K562 (cell line): ENCODE data around the gene HRNR. TPM values are rescaled to one million over a fixed set of nuclear protein-coding genes. Genes with fewer than 3 reads are reported as not detected.

Experiments used
- ATAC-seq: fragments of 200-7000 bp; cut with Tn5 transposase; 3 replicates; pipeline ENCODE4 v1.9.1; 2020; ENCODE audit warnings: moderate library complexity
- BruUV-seq: library from RNA; stranded (reverse); fragments of 400-500 nt; replicated peaks from 2 replicates; lab custom pipeline; 2021; lab: Mats Ljungman, UMichigan
- CTCF ChIA-PET: fragments of 300-600 bp; formaldehyde crosslinking; extraction: SDS; loops from one replicate; lab custom pipeline; 2021; ENCODE audit warnings: low intra/inter-chr PET ratio; lab: Yijun Ruan, JAX
- POLR2A ChIA-PET: fragments of 300-600, 350-650 bp; sonication (Branson Sonifier 250); formaldehyde crosslinking; extraction: SDS; loops from one replicate; lab custom pipeline; 2021; ENCODE audit warnings: antibody characterized with exemption, inconsistent platforms; lab: Yijun Ruan, JAX
- DNase-seq, 4 experiments: peaks; one replicate each; pipeline versions ENCODE4 v3.0.0 to v3.0.0-alpha.2; 2011 to 2018; ENCODE audit warnings: low spot score in 3 of 4, mixed read lengths in 3 of 4; ENCODE audit errors: extremely low read depth in 1 of 4
- FAIRE-seq: peaks from 2 replicates; lab custom pipeline; 2011; peaks lifted over from hg19 to GRCh38; lab: Jason Lieb, UNC
- H2AFZ ChIP-seq: 2 replicates; pipeline ENCODE4 v1.6.0; 2011; ENCODE audit warnings: low read depth, low read length, control low read depth, inconsistent platforms
- H3K27ac ChIP-seq: fragments of 200-600 bp; 3 replicates; pipeline ENCODE4 v1.8.0; 2011; ENCODE audit warnings: low read depth, mild to moderate bottlenecking, control low read depth, inconsistent platforms, low read length, moderate library complexity, mixed read lengths; ENCODE audit errors: extremely low read depth
- H3K27me3 ChIP-seq, 2 experiments: fragments of 300-600 bp in 1 of 2; 2 replicates in 1 of 2; 3 replicates in 1 of 2; pipeline versions ENCODE4 v1.6.0 to v1.8.0; 2011; ENCODE audit warnings: inconsistent platforms in 2 of 2, low read length in 2 of 2, mild to moderate bottlenecking in 1 of 2, mixed read lengths in 1 of 2, moderate library complexity in 1 of 2; ENCODE audit not compliant: control insufficient read depth in 2 of 2, insufficient read depth in 2 of 2
- H3K36me3 ChIP-seq: fragments of 300-600 bp; 3 replicates; pipeline ENCODE4 v1.8.0; 2011; ENCODE audit warnings: mild to moderate bottlenecking, low read length, inconsistent platforms; ENCODE audit not compliant: control insufficient read depth, insufficient read depth
- H3K4me1 ChIP-seq, 2 experiments: fragments of 200-600 bp in 1 of 2; replicated peaks in 1 of 2; 2 replicates in 1 of 2; 3 replicates in 1 of 2; pipeline versions ENCODE4 v1.5.1 to v1.8.0; 2011; ENCODE audit warnings: inconsistent platforms in 2 of 2, low read length in 2 of 2, mild to moderate bottlenecking in 1 of 2, mixed read lengths in 1 of 2, moderate library complexity in 1 of 2; ENCODE audit not compliant: control insufficient read depth in 2 of 2, insufficient read depth in 2 of 2
- H3K4me2 ChIP-seq: 2 replicates; pipeline ENCODE4 v1.6.1; 2011; ENCODE audit warnings: low read length, control low read depth, inconsistent platforms, mixed read lengths; ENCODE audit not compliant: insufficient read depth
- H3K4me3 ChIP-seq: fragments of 200-600 bp; sonication (generic), shearing (Covaris generic); 2 replicates; pipeline ENCODE4 v1.5.1; 2016; ENCODE audit warnings: control low read depth, inconsistent platforms
- H3K79me2 ChIP-seq: fragments of 200-600 bp; 3 replicates; pipeline ENCODE4 v1.8.0; 2011; ENCODE audit warnings: low read length, inconsistent platforms; ENCODE audit not compliant: control insufficient read depth, insufficient read depth
- H3K9ac ChIP-seq, 2 experiments: 2 replicates each; pipeline versions ENCODE4 v1.6.0 to v1.6.1; 2011; ENCODE audit warnings: low read depth in 2 of 2, low read length in 2 of 2, control low read depth in 1 of 2, inconsistent platforms in 1 of 2, mild to moderate bottlenecking in 1 of 2, mixed read lengths in 1 of 2; ENCODE audit not compliant: insufficient read depth in 1 of 2
- H3K9me1 ChIP-seq: one replicate; pipeline ENCODE4 v1.6.0; 2011; ENCODE audit warnings: inconsistent platforms, mild to moderate bottlenecking, low read length, moderate library complexity; ENCODE audit not compliant: control insufficient read depth, insufficient read depth
- H3K9me3 ChIP-seq: replicated peaks from 2 replicates; pipeline ENCODE4 v1.5.1; 2011; ENCODE audit warnings: low read depth, low read length, inconsistent platforms; ENCODE audit not compliant: control insufficient read depth, insufficient read depth
- H4K20me1 ChIP-seq: replicated peaks from 2 replicates; pipeline ENCODE4 v1.6.1; 2011; ENCODE audit warnings: low read length, inconsistent platforms, mixed read lengths; ENCODE audit not compliant: control insufficient read depth, insufficient read depth
- HSF4 ChIP-seq: fragments of 250-450 bp; sonication (Bioruptor Pico); IDR thresholded peaks from 2 replicates; pipeline ENCODE4 v2.1.2; 2022; ENCODE audit warnings: mild to moderate bottlenecking, moderate library complexity, borderline replicate concordance
- WGBS: fragments of 100-300 bp; shearing (Covaris generic); methylation state at CpG from one replicate; pipeline ENCODE4 v1.1.6; 2016; ENCODE audit warnings: low coverage, mixed read lengths; ENCODE audit not compliant: insufficient coverage; ENCODE audit errors: missing lambda C conversion rate; 5-methylcytosine and 5-hydroxymethylcytosine counted together
- in situ Hi-C: fragments of 300-500 bp; cut with MboI; formaldehyde crosslinking; loops from 4 replicates; pipeline ENCODE4 v1.15.0; 2018; ENCODE audit warnings: inconsistent platforms, mixed read lengths
- intact Hi-C: fragments of 100-400 bp; cut with micrococcal nuclease; formaldehyde crosslinking; loops from 2 replicates; pipeline ENCODE4 v1.14.2; 2022
- polyA plus RNA-seq, 8 experiments: library from polyadenylated mRNA; depleted of rRNA in 4 of 8; stranded (reverse) in 5 of 8; unstranded in 3 of 8; fragments of >200 nt; fragmentation: Nextera tagmentation in 2 of 8; fragmentation: Illumina TruSeq in 1 of 8; extraction: Ambion mirVana in 2 of 8; extraction: Trizol in 1 of 8; gene quantifications; 2 replicates each; pipeline versions ENCODE4 v1.2.1 to v1.2.3, GENCODE V29; 2011 to 2014; ENCODE audit warnings: inconsistent platforms in 1 of 8, missing spikeins in 1 of 8
- total RNA-seq, 7 experiments: library from RNA; depleted of rRNA in 6 of 7; stranded (reverse); fragments of >200 nt in 6 of 7; fragmentation: Illumina TruSeq in 2 of 7; extraction: Trizol in 2 of 7; gene quantifications; 2 replicates each; pipeline versions ENCODE4 v1.2.1 to v1.2.3, GENCODE V29; 2011 to 2021; ENCODE audit warnings: low replicate concordance in 1 of 7

The HRNR gene
- total and polyA plus RNA-seq, 9 of the 15 experiments (the other 6 are each of a cell fraction or from before 2014, with no cell fraction given), result not detected

DNA sequence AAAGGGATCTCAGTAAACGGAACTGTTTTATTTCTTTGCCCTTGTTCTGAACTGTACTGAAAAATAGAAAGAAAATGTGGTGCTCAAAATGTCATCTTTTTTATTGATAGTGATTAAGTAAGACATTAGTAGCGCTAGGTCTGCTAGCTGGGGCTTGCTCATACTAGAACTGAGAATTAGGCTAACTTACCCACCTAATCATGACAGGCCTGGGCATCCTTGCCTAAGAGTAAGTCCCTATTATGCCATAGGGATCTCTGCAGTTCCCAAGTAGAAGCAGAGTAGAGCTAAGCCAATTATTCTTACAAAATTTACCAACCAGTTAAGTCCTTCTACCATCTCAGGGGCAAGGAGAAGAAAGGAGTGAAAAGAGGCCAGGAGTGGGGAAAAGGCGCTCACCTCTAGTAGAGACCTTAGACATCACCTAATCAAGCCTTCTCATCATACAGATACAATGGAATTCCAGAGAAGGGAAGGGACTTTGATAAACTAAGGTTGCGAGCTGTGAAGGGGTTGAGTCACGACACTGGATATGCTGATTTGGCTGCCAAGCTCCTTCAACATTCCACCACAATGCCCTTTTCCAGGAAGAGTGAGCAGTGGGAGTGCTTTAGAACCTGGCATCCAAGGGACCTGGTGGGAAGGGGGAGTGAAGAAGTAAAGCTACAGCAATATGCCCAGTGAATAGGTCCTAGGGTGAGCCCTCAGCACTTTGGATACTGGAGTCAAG is 37.3 kb downstream of the HRNR start:
- H3K79me2 ChIP-seq, result no peaks in the 10 kb centered on the region
- no peaks in the 10 kb centered on the region for H3K9me1 ChIP-seq
- H3K9me3 ChIP-seq, result no peaks in the 10 kb centered on the region
- no peak overlapping the region for H3K4me3 ChIP-seq
- H3K4me2 ChIP-seq, result no peak overlapping the region
- no peaks in the 10 kb centered on the region for H3K36me3 ChIP-seq
- no peaks in the 10 kb centered on the region for H4K20me1 ChIP-seq
- POLR2A ChIA-PET, result interaction anchor here (0.6 to 1.5 kb wide), 4 partner anchors 11 to 28 kb away, joined by 3 to 7 read pairs (median 4); partner anchors contain the start of gene RPTN
- BruUV-seq, result no TSS peak
- TF ChIP-seq HSF4 (CRISPR knock-in tag), result no peak
- TF ChIP-seq, all 486 proteins: peak for 0
- ATAC-seq, result no peak
- DNase-seq, result no peak
- WGBS, result 4% methylated on average over 5 of the region's 5 CpGs
- no peak overlapping the region for H3K9ac ChIP-seq
- H3K27me3 ChIP-seq, result no peaks in the 10 kb centered on the region
- in situ Hi-C loops, result no loop called here
- peaks cover 0 to 8% of the 10 kb centered on the region in 2 experiments; a peak in 1 of 5 replicates for H3K4me1 ChIP-seq
- FAIRE-seq, result no peak
- H2AFZ ChIP-seq, result no peak overlapping the region
- H3K27ac ChIP-seq, result no peak overlapping the region
- intact Hi-C loops, result loop anchor here (10.0 kb wide), 1 partner anchor 252 kb away; no protein-coding TSS in a partner anchor
- CTCF ChIA-PET, result interaction anchor here (0.9 to 2.9 kb wide), 3 partner anchors 45 to 298 kb away, joined by 3 to 34 read pairs (median 19); no protein-coding TSS in a partner anchor
